Activated T-cell treated with anti-CD3 and anti-CD28 coated beads, Interleukin-2, amount 50 U/mL, for 72 hours (primary cell): Measurements from ENCODE around the gene CCR4. TPM values are rescaled to one million over a fixed set of nuclear protein-coding genes. Genes with fewer than 3 reads are reported as not detected.
"Not testable (repeated sequence)": the region's sequence is repeated elsewhere in the genome, so short reads cannot be mapped to it uniquely, and the experiment has no call there.

Experiments
- ATAC-seq, 2 donors: fragments of 150-1000 bp; cut with Tn5 transposase; replicated peaks in 1 of 2; 2 replicates each; pipeline ENCODE4 v1.10.0; 2021; ENCODE audit warnings: moderate library complexity in 2 of 2, mild to moderate bottlenecking in 1 of 2
- DNase-seq, 2 donors: peaks; one replicate each; pipeline ENCODE4 v3.0.0; 2021 to 2022; ENCODE audit warnings: mixed read lengths in 1 of 2
- H3K27ac Mint-ChIP-seq: one replicate; pipeline ENCODE4 v1.8.0; 2022; ENCODE audit warnings: mild to moderate bottlenecking, moderate library complexity, mixed read lengths
- H3K27me3 Mint-ChIP-seq: one replicate; pipeline ENCODE4 v1.8.0; 2022; ENCODE audit warnings: low read depth, mixed read lengths
- H3K36me3 Mint-ChIP-seq, 2 donors: one replicate each; pipeline ENCODE4 v1.8.0; 2022; ENCODE audit warnings: mixed read lengths in 2 of 2, mild to moderate bottlenecking in 1 of 2; ENCODE audit not compliant: insufficient read depth in 2 of 2
- H3K4me1 Mint-ChIP-seq: one replicate; pipeline ENCODE4 v1.8.0; 2022; ENCODE audit warnings: low read depth, mixed read lengths
- H3K4me3 Mint-ChIP-seq, 2 donors: one replicate each; pipeline ENCODE4 v1.8.0; 2022; ENCODE audit warnings: mild to moderate bottlenecking in 2 of 2, mixed read lengths in 2 of 2, moderate library complexity in 2 of 2
- H3K9me3 Mint-ChIP-seq, 2 donors: one replicate each; pipeline ENCODE4 v1.8.0; 2022; ENCODE audit warnings: mixed read lengths in 2 of 2
- total RNA-seq, 2 donors: library from RNA; stranded (reverse); gene quantifications; one replicate each; pipeline ENCODE4 v1.2.3, GENCODE V29; 2022

The CCR4 gene
- total RNA-seq, result 100 to 1,000 TPM in 1 of 2 donors, 10 to 100 TPM in 1; 56.3 to 112 TPM

DNA sequence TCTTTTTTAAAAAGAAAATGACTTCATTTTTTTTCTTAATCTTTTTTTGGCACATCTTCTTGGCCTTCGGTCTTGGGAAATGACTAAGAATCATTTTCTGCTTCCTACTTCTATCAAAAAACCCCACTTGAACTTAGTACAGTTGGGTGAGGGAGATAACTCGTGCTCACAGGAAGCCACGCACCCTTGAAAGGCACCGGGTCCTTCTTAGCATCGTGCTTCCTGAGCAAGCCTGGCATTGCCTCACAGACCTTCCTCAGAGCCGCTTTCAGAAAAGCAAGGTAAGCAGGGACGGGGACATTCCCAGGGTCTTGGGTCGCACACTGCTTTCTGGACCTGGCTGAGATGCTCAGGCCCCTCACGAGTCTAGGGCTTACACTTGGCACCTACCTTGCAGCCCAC lies at the start of gene CCR4:
Gene CCR4 (plus strand): TSS at position 235 of the 402 bp plus-strand sequence. CDS start 1,779 bp downstream, outside the sequence.
- peak within 1 kb of the TSS; percentile 97 for H3K27ac Mint-ChIP-seq
- ATAC-seq (peak; percentile 71 to 78), DNase-seq (peak; percentile 62 to 63)
- peaks cover 23% of the 10 kb centered on the region in 2 donors for H3K36me3 Mint-ChIP-seq
- peaks cover 76% of the 10 kb centered on the region for H3K4me1 Mint-ChIP-seq
- peaks cover 5% of the 10 kb centered on the region for H3K27me3 Mint-ChIP-seq
- no peaks in the 10 kb centered on the region for H3K9me3 Mint-ChIP-seq
- H3K4me3 Mint-ChIP-seq, result peak within 1 kb of the TSS; percentile 79 to 96

DNA sequence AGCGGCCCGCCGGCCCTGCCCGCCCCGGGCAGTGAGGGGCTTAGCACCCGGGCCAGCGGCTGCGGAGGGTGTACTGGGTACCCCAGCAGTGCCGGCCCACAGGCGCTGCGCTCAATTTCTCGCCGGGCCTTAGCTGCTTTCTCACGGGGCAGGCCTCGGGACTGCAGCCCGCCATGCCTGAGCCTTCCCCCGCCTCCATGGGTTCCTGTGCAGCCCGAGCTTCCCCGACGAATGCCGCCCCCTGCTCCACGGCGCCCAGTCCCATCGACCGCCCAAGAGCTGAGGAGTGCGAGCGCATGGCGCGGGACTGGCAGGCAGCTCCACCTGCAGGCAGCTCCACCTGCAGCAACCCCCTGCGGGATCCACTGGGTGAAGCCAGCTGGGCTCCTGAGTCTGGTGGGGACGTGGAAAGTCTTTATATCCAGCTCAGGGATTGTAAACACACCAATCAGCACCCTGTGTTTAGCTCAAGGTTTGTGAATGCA lies 48.5 kb upstream of the CCR4 start:
- not testable (repeated sequence) for H3K4me1 Mint-ChIP-seq
- peaks cover 28% of the 10 kb centered on the region for H3K27me3 Mint-ChIP-seq

DNA sequence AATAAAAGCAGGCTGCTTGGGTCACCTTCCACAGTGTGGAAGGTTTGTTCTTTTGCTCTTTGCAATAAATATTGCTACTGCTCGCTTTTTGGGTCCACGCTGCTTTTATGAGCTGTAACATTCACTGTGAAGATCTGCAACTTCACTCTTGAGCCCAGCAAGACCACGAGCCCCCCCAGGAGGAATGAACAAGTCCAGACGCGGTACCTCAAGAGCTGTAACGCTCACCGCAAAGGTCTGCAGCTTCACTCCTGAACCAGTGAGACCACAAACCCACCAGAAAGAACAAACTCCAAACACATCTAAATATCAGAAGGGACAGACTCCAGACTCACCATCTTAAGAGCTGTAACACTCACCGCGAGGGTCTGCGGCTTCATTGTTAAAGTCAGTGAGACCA lies 47.5 kb upstream of the CCR4 start:
- no peaks in the 10 kb centered on the region for H3K36me3 Mint-ChIP-seq
- no peaks in the 10 kb centered on the region for H3K9me3 Mint-ChIP-seq
- no peak overlapping the region for H3K27ac Mint-ChIP-seq
- ATAC-seq (no peak), DNase-seq (no peak)
- H3K27me3 Mint-ChIP-seq, result peaks cover 20% of the 10 kb centered on the region
- no peak overlapping the region for H3K4me3 Mint-ChIP-seq
- peaks cover 5% of the 10 kb centered on the region for H3K4me1 Mint-ChIP-seq

More for the DNA sequence above, 48.5 kb upstream of the CCR4 start:
- H3K4me3 Mint-ChIP-seq, result peak overlapping the region; percentile 79 to 84
- not testable (repeated sequence) for H3K36me3 Mint-ChIP-seq, H3K27ac Mint-ChIP-seq, H3K9me3 Mint-ChIP-seq
- ATAC-seq (peak; percentile 72 to 80), DNase-seq (peak; percentile 40 to 58)

DNA sequence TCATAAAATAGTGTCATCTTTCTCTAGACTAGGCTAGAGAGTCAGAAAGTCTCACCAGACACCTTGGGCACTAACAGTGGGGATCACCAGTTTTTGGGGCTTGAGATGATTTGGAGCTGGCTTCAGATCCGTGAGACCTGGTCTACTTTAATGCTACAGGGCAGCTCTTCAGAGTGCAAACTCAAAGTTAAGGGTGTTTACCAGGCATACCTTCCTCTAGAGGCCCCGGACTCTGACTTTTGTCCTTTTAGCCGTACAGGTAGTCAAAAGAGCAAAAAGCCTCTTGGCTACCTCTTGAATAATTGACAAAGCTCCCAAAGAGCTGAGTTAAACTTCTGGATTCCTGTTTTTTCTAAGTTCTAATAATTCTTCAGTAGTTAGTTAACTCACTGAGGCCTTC lies 41.4 kb upstream of the CCR4 start:
- ATAC-seq, result no peak

DNA sequence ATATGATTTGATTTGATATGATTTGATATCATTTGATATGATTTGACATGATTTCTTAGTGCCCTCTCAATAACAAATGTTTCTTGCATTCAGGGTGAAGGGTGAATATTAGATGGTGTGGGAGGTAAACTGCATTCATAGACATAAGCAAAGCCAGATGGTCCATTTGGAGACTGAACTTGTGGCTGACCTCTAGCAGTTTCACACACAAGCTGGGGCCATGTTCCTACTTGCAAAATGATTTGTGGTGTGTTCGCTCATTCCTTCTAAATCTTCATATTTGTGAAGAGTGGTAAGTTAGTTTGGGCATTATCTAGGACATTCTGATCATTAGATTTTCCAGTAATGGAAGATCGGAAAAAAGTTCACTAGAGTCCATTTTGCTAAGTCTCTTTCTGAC lies 40.5 kb upstream of the CCR4 start:
- ATAC-seq (no peak), DNase-seq (no peak)
- Mint-ChIP-seq H3K4me3 (no peak overlapping the region), H3K27ac (no peak overlapping the region), H3K4me1 (no peaks in the 10 kb centered on the region), H3K9me3 (peaks cover 0 to 1% of the 10 kb centered on the region in 2 donors), H3K27me3 (peaks cover 6% of the 10 kb centered on the region), H3K36me3 (no peaks in the 10 kb centered on the region)

More for the DNA sequence above, 41.4 kb upstream of the CCR4 start:
- DNase-seq, result no peak
- H3K9me3 Mint-ChIP-seq, result peaks cover 0 to 1% of the 10 kb centered on the region in 2 donors
- no peaks in the 10 kb centered on the region for H3K36me3 Mint-ChIP-seq
- H3K4me3 Mint-ChIP-seq, result no peak overlapping the region
- H3K27ac Mint-ChIP-seq, result no peak overlapping the region
- no peaks in the 10 kb centered on the region for H3K4me1 Mint-ChIP-seq
- H3K27me3 Mint-ChIP-seq, result peaks cover 6% of the 10 kb centered on the region

DNA sequence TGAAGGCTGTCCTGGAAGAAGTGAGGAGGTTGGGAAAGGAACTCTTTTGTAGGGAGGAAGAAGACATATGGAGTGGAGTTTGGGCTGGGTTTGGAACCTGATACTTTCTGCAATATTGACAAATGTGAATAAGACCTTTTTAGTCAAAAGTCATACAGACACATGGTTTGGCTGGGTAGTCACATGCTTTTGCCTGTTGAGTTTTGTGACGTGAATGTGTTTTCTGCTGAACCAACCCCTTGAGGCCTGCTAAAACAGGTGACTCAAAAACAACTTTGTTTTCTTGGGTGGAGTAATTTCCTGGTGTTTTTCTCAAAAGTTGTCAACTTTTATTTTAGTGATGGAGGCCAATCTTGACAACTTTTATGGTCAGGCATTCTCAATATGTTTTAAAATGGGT lies 39.4 kb upstream of the CCR4 start:
- H3K27ac Mint-ChIP-seq, result no peak overlapping the region
- ATAC-seq (peak in 1 of 2 donors; percentile 36), DNase-seq (no peak)
- no peaks in the 10 kb centered on the region for H3K4me1 Mint-ChIP-seq
- H3K4me3 Mint-ChIP-seq, result no peak overlapping the region
- H3K36me3 Mint-ChIP-seq, result peaks cover 0 to 4% of the 10 kb centered on the region in 2 donors
- H3K27me3 Mint-ChIP-seq, result peaks cover 6% of the 10 kb centered on the region
- H3K9me3 Mint-ChIP-seq, result peaks cover 1 to 2% of the 10 kb centered on the region in 2 donors

DNA sequence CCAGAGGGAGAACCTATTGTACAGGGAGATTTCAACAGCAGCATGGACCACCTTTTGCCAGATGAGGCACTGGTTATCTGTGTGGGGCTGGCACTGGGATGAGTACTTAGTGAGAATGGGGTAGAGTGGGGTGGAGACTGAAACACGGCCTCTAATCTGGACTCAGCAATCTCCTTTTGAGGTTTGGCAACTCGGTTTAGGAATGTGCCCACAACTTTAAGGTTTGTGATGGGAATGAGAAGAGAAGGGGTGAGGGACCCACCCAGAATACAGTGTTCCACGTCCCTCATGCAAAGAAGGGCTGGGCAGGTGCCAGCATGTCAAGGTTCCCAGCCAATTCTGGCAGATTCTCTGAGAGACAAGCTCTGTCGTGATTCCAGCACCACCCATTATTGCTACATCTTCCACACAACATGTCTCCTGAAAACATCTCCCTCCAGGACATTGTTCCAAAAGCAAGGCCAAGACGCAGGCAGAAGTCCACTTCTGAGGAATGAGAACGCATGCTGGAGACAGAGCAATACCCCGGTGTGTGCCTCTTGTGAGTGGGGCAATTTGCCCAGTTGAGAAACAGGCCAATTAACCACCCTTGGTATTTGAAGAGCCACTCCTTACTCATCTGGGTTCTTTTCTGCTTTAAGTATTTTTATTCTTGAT lies 37.5 kb upstream of the CCR4 start:
- Mint-ChIP-seq H3K27me3 (no peaks in the 10 kb centered on the region), H3K4me1 (no peaks in the 10 kb centered on the region), H3K27ac (no peak overlapping the region), H3K9me3 (peaks cover 1 to 2% of the 10 kb centered on the region in 2 donors), H3K36me3 (peaks cover 3 to 6% of the 10 kb centered on the region in 2 donors), H3K4me3 (no peak overlapping the region)
- no peak for ATAC-seq
- DNase-seq, result no peak

DNA sequence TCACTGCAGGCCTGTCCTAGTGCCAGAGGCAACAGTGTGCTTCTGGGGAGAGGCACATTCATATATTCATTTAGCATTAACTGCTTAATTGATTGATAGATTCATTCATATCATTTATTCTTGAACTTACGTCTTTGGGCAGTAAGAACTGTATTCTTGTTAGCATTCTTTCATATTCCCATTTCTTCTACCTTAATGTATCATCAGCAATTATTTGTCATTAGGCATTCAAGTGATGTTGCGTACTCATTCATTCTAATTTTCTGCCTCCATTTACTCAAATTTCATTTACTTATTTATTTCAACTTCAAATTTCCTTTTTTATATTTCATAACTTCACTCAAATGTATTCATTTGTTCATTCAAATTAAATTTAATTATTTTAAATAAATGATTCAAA lies 31.5 kb upstream of the CCR4 start:
- peaks cover 0 to 2% of the 10 kb centered on the region in 2 donors for H3K9me3 Mint-ChIP-seq
- DNase-seq (no peak), ATAC-seq (no peak)
- peaks cover 3 to 6% of the 10 kb centered on the region in 2 donors for H3K36me3 Mint-ChIP-seq
- no peaks in the 10 kb centered on the region for H3K4me1 Mint-ChIP-seq
- H3K27ac Mint-ChIP-seq, result no peak overlapping the region
- no peaks in the 10 kb centered on the region for H3K27me3 Mint-ChIP-seq
- no peak overlapping the region for H3K4me3 Mint-ChIP-seq

DNA sequence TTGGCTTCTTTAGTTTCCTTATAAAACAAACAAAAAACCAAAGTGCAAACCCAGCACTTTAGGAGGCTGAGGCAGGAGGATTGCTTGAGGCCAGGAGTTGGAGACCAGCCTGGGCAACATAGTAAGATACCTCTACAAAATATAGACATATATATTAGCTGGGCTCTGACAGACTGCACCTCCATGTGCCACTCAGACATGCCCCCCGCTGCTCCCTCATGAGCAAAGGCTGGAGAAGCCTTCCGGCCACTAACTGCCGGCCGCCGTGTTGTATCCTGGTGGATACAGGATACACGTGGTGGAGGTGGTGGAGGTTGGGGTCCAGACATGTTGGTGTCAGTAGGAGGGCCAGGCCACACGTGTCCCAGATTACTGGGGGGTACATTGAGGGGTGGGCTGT lies 29.4 kb upstream of the CCR4 start:
- Mint-ChIP-seq H3K9me3 (no peaks in the 10 kb centered on the region), H3K36me3 (peaks cover 2 to 3% of the 10 kb centered on the region in 2 donors), H3K27me3 (no peaks in the 10 kb centered on the region), H3K4me1 (no peaks in the 10 kb centered on the region), H3K4me3 (no peak overlapping the region), H3K27ac (no peak overlapping the region)
- ATAC-seq, result no peak
- DNase-seq, result no peak

DNA sequence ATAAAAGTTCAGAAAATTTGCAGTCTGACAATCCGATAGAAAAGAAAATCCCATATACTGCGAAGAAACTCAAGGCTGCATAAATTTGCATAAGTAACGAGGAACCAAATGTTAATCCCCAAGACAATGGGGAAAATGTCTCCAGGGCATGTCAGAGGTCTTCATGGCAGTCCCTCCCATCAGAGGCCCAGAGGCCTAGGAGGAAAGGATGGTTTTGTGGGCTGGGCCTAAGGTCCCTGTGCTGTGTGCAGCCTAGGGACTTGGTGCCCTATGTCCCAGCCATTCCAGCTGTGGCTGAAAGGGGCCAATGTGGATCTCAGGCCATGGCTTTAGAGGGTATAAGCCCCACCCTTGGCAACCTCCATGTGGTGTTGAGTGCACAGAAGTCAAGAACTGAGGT lies 21.3 kb upstream of the CCR4 start:
- no peak for ATAC-seq
- Mint-ChIP-seq H3K4me1 (no peaks in the 10 kb centered on the region), H3K36me3 (no peaks in the 10 kb centered on the region), H3K27me3 (peaks cover 7% of the 10 kb centered on the region), H3K4me3 (no peak overlapping the region), H3K27ac (no peak overlapping the region), H3K9me3 (no peaks in the 10 kb centered on the region)
- no peak for DNase-seq

DNA sequence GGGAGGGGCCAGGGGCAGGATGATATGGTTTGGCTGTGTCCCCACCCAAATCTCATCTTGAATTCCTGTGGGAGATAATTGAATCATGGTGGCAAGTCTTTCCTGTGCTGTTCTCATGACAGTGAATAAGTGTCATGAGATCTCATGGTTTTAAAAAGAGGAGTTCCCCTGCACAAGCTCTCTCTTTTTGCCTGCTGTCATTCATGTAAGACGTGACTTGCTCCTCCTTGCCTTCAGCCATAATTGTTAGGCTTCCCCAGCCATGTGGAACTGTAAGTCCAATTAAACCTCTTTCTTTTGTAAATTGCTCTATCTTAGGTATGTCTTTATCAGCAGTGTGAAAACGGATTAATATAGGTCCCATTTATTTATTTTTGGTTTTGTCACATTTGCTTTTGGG lies 20.2 kb upstream of the CCR4 start:
- not testable (repeated sequence) for DNase-seq, H3K9me3 Mint-ChIP-seq, H3K36me3 Mint-ChIP-seq, H3K4me3 Mint-ChIP-seq, ATAC-seq, H3K27ac Mint-ChIP-seq, H3K4me1 Mint-ChIP-seq, H3K27me3 Mint-ChIP-seq

DNA sequence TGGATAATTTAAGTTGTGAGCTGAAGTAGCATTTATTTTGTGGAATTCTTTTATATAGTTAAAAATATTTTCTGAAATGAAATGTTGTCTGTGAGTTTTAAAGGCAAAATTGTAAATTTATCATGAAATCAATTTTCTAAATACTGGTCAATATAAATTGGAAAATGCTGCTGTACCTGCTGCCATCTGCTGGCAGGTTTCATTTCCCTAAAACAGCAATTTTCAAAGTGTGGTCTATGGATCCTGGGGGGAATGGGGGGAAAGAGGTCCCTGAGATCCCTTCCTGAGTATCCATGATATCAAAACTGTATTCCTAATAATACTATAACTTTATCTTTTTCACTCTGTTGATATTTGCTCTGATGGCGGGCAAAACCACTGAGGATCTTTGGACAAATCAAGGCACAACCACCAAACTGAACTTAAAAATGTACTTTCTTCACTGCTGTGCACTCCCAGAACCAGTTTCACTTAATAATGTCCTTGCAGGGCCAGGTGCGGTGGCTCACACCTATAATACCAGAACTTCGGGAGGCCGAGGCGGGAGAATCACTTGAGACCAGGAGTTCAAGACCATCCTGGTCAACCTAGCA lies 17.2 kb upstream of the CCR4 start:
- no peak overlapping the region for H3K27ac Mint-ChIP-seq
- no peaks in the 10 kb centered on the region for H3K27me3 Mint-ChIP-seq
- ATAC-seq, result no peak
- no peaks in the 10 kb centered on the region for H3K36me3 Mint-ChIP-seq
- DNase-seq, result peak in 1 of 2 donors; percentile 22
- no peaks in the 10 kb centered on the region for H3K4me1 Mint-ChIP-seq
- no peak overlapping the region for H3K4me3 Mint-ChIP-seq
- H3K9me3 Mint-ChIP-seq, result no peaks in the 10 kb centered on the region

DNA sequence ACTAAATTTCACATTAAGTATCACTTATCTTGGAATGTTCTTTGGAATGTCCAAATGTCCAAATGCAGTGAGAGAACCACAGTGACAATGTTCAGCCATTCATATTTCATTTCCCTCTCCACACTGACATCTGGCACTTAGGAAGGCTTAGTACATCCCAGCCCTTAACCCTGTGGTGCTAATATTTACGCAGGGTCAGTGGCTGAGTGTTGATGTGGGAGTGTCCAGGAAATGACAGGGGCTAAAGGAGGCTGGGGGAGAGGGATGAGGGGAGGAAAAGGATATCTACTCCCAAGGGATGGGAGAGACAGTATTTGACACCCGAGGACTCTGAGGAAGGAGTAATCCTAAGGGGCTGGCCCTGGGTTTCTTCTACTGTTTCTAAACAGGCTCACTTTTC lies 14.1 kb upstream of the CCR4 start:
- Mint-ChIP-seq H3K27ac (no peak overlapping the region), H3K4me3 (no peak overlapping the region), H3K27me3 (no peaks in the 10 kb centered on the region), H3K9me3 (no peaks in the 10 kb centered on the region), H3K36me3 (no peaks in the 10 kb centered on the region), H3K4me1 (no peaks in the 10 kb centered on the region)
- no peak for DNase-seq
- no peak for ATAC-seq
